HG03064 (cell line): Measurements from ENCODE around the gene RARRES1.

Experiments used
- ATAC-seq: cut with Tn5 transposase; IDR thresholded peaks from one replicate; pipeline ENCODE4 v1.9.1; 2021; ENCODE audit warnings: low read depth; ENCODE audit not compliant: unreplicated experiment

RARRES1 gene

GRCh38 chr3:158737410-158737809 is 5.2 kb upstream of the RARRES1 start:
- ATAC-seq, result no peak

GRCh38 chr3:158735296-158736033 is 3.2 kb upstream of the RARRES1 start:
- ATAC-seq, result no peak

GRCh38 chr3:158733656-158734055 is 1.4 kb upstream of the RARRES1 start:
- ATAC-seq, result no peak

- no peak for ATAC-seq
Measured at GRCh38 chr3:158732856-158733200, 571 bp upstream of the RARRES1 start.

GRCh38 chr3:158731486-158731885 is 771 bp downstream of the RARRES1 start:
- ATAC-seq, result no peak

- no peak for ATAC-seq
Measured at GRCh38 chr3:158728851-158729250, 3.4 kb downstream of the RARRES1 start.

- ATAC-seq, result no peak
Measured at GRCh38 chr3:158728061-158728377, 4.2 kb downstream of the RARRES1 start.

- peak; percentile 48 for ATAC-seq
Measured at GRCh38 chr3:158727206-158728060, 4.8 kb downstream of the RARRES1 start.

GRCh38 chr3:158725348-158726011 is 6.8 kb downstream of the RARRES1 start:
- ATAC-seq, result no peak

- no peak for ATAC-seq
Measured at GRCh38 chr3:158723991-158724390, 8.3 kb downstream of the RARRES1 start.

- no peak for ATAC-seq
Measured at GRCh38 chr3:158722108-158722507, 10.1 kb downstream of the RARRES1 start.

GRCh38 chr3:158718490-158719170 is 13.6 kb downstream of the RARRES1 start:
- no peak for ATAC-seq

GRCh38 chr3:158717576-158717975 is 14.7 kb downstream of the RARRES1 start:
- no peak for ATAC-seq

GRCh38 chr3:158713094-158713499 is 19.2 kb downstream of the RARRES1 start:
- ATAC-seq, result no peak

GRCh38 chr3:158712443-158712842 is 19.8 kb downstream of the RARRES1 start:
- ATAC-seq, result no peak

GRCh38 chr3:158711886-158712285 is 20.4 kb downstream of the RARRES1 start:
- ATAC-seq, result no peak

- ATAC-seq, result no peak
Measured at GRCh38 chr3:158710601-158711000, 21.7 kb downstream of the RARRES1 start.

GRCh38 chr3:158709666-158710083 is 22.6 kb downstream of the RARRES1 start:
- ATAC-seq, result no peak

- ATAC-seq, result no peak
Measured at GRCh38 chr3:158703566-158703965, 28.7 kb downstream of the RARRES1 start.

- no peak for ATAC-seq
Measured at GRCh38 chr3:158702815-158703481, 29.3 kb downstream of the RARRES1 start.
